HEK293 (cell line): ENCODE data around the gene NPEPL1.

Experiments
- CTCF ChIA-PET: fragments of 350-600 bp; formaldehyde crosslinking; extraction: SDS; loops from one replicate; lab custom pipeline; 2021; ENCODE audit warnings: antibody characterized with exemption; lab: Yijun Ruan, JAX
- POLR2A ChIA-PET: fragments of 300-600 bp; formaldehyde crosslinking; extraction: SDS; loops from one replicate; lab custom pipeline; 2020; ENCODE audit warnings: antibody characterized with exemption, inconsistent platforms; lab: Yijun Ruan, JAX
- H3K27ac ChIP-seq: fragments of 200-500 bp; sonication (Bioruptor generic); 2 replicates; pipeline ENCODE4 v1.5.1; 2014; ENCODE audit warnings: low read depth, low read length, control low read depth, inconsistent platforms; ENCODE audit errors: extremely low read depth
- H3K36me3 ChIP-seq, 2 experiments: fragments of 200-500 bp in 1 of 2; sonication (Bioruptor generic) in 1 of 2; 1 replicate in 1 of 2; 2 replicates in 1 of 2; pipeline ENCODE4 v1.5.1; 2014 to 2017; ENCODE audit warnings: inconsistent platforms in 2 of 2, low read length in 2 of 2; ENCODE audit not compliant: control insufficient read depth in 2 of 2, insufficient read depth in 1 of 2
- H3K4me1 ChIP-seq: fragments of 200-500 bp; sonication (Bioruptor generic); 2 replicates; pipeline ENCODE4 v1.5.1; 2014; ENCODE audit warnings: mild to moderate bottlenecking, low read length, inconsistent platforms; ENCODE audit not compliant: control insufficient read depth, insufficient read depth
- H3K4me3 ChIP-seq: 2 replicates; pipeline ENCODE4 v1.5.1; 2011; ENCODE audit warnings: low read depth, mild to moderate bottlenecking, control low read depth, low read length, moderate library complexity
- H3K9me3 ChIP-seq: fragments of 200-500 bp; sonication (Bioruptor generic); 2 replicates; pipeline ENCODE4 v1.5.1; 2014; ENCODE audit warnings: low read depth, low read length, inconsistent platforms; ENCODE audit not compliant: control insufficient read depth, insufficient read depth
- BCL11B ChIP-seq: fragments of 450-650 bp; formaldehyde crosslinking; IDR thresholded peaks from 2 replicates; pipeline ENCODE4 v1.5.1; 2016; ENCODE audit warnings: low read depth, missing biosample characterization, missing genetic modification characterization
- GLIS1 ChIP-seq: fragments of 450-650 bp; formaldehyde crosslinking; IDR thresholded peaks from 2 replicates; pipeline ENCODE4 v1.5.1; 2016; ENCODE audit warnings: missing biosample characterization, missing genetic modification characterization
- HOXA7 ChIP-seq: sonication (generic); formaldehyde crosslinking; IDR thresholded peaks from 2 replicates; pipeline ENCODE4 v1.8.1; 2022; ENCODE audit warnings: missing genetic modification reagents, borderline replicate concordance
- KLF9 ChIP-seq: fragments of 450-650 bp; formaldehyde crosslinking; IDR thresholded peaks from 2 replicates; pipeline ENCODE4 v1.5.1; 2016; ENCODE audit warnings: missing biosample characterization, missing genetic modification characterization, low read depth
- PRDM1 ChIP-seq: fragments of 450-650 bp; formaldehyde crosslinking; IDR thresholded peaks from 2 replicates; pipeline ENCODE4; 2016; ENCODE audit warnings: missing biosample characterization, missing genetic modification characterization
- SP2 ChIP-seq: fragments of 450-650 bp; formaldehyde crosslinking; IDR thresholded peaks from 2 replicates; pipeline ENCODE4 v1.5.1; 2016; ENCODE audit warnings: missing biosample characterization, missing genetic modification characterization
- ZNF239 ChIP-seq: fragments of 450-650 bp; formaldehyde crosslinking; IDR thresholded peaks from 2 replicates; pipeline ENCODE4 v1.5.1; 2016; ENCODE audit warnings: missing biosample characterization, missing genetic modification characterization
- ZNF335 ChIP-seq: fragments of 450-650 bp; formaldehyde crosslinking; conservative IDR thresholded peaks from 2 replicates; pipeline ENCODE4 v1.5.1; 2016; ENCODE audit warnings: missing biosample characterization, missing genetic modification characterization
- ZNF394 ChIP-seq: fragments of 450-650 bp; formaldehyde crosslinking; IDR thresholded peaks from 2 replicates; pipeline ENCODE4 v1.5.1; 2016; ENCODE audit warnings: missing biosample characterization, missing genetic modification characterization, mild to moderate bottlenecking, moderate library complexity, borderline replicate concordance
- ZNF416 ChIP-seq: fragments of 450-650 bp; formaldehyde crosslinking; IDR thresholded peaks from 2 replicates; pipeline ENCODE4 v1.5.1; 2016; ENCODE audit warnings: missing biosample characterization, missing genetic modification characterization
- ZNF600 ChIP-seq: fragments of 450-650 bp; formaldehyde crosslinking; IDR thresholded peaks from 2 replicates; pipeline ENCODE4 v1.5.1; 2016; ENCODE audit warnings: missing biosample characterization, missing genetic modification characterization
- ZNF629 ChIP-seq: fragments of 450-650 bp; formaldehyde crosslinking; IDR thresholded peaks from 2 replicates; pipeline ENCODE4 v1.5.1; 2017; ENCODE audit warnings: missing biosample characterization, missing genetic modification characterization
- TF ChIP-seq, protein P1 (sequence below): fragments of 450-650 bp; formaldehyde crosslinking; IDR thresholded peaks from 2 replicates; pipeline ENCODE4 v1.5.1; 2017; ENCODE audit warnings: missing biosample characterization, missing genetic modification characterization

The NPEPL1 gene

DNA sequence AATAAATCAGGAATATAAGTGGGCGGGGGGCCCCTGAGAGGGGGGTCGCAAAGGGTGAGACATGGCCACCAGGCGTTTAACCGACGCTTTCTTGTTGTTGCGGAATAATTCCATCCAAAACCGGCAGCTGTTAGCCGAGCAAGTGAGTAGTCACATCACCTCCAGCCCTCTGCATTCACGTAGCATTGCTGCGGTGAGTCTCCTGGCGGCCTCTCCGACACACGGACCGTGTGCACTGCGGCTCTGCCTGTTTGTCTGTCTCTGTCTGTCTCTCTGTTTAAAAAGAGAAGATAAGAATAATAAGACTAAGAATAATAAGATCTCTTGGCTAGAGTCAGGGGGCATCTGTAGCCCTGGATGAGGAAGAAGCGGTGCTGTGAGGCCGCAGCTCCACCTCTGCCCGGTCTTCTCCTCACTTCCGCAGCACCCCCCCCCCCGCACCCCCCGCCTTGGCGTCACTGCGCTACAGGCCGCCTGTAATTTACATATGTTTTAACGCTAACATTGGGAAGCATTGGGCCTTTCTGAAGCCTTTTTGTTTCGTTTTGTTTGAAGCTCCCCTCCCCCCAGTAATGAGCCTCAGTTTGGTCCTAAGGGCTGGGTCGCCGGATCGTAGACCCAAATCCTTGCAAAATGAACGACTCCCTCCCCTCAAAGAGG lies 40.5 kb upstream of the NPEPL1 start (continued):
- TF ChIP-seq ZNF629 (tag by site-specific recombination) = 0 out of 2 replicates have a peak, but pooled peaks have one; percentile 31
- TF ChIP-seq ZNF600 = peak; percentile 62; the same call in 1 of the 2 replicates
- TF ChIP-seq ZNF394 (tag by site-specific recombination) = peak; percentile 49; the same call in 1 of the 2 replicates
- no peak for TF ChIP-seq BCL11B (tag by site-specific recombination)

DNA sequence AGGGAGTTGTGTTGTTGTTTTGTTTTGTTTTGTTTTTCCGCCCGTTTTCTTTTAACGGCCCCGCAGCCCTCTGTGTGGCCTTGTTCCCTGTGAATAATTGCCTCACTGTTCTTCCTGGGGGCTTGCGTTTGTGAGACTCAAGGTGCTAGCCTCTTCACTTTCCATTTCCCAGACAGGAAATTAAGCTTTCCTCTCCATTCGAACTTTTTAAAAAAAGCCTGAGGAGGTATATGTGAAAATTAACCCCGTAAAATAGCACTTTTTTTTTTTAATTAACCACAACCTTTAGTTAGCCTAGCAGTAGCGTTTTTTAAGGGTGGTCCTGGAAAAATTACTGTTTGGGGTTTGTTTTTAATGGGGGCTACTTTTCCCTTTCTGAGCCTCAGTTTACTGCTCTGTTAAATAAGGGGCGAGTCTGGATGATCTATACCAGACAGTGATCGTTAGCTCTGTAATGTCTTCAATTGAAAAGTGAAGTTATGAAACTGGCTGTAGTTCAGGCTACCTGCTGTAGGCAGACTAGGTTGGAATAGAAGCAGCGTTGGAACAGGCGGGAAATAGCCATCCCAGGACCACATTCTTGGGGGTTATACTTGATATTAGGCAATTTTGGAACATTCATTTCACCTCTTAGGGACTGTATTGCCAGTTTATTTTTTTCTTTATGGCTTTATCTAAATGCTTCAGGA lies 39.9 kb upstream of the NPEPL1 start:
- Histone ChIP-seq H3K4me1 (peaks cover 13% of the 10 kb centered on the region), H3K9me3 (no peaks in the 10 kb centered on the region), H3K36me3 (peaks cover 0 to 8% of the 10 kb centered on the region in 2 experiments; a peak in 1 of 3 replicates), H3K27ac (peak overlapping the region; percentile 65), H3K4me3 (peak overlapping the region; percentile 99)
- peak; percentile 44 for TF ChIP-seq GLIS1 (tag by site-specific recombination)
- peak; percentile 63 for TF ChIP-seq ZNF600
- 0 out of 2 replicates have a peak, but pooled peaks have one; percentile 31 for TF ChIP-seq PRDM1 (tag by site-specific recombination)
- peak; percentile 49 for TF ChIP-seq SP2 (tag by site-specific recombination)
- 0 out of 2 replicates have a peak, but pooled peaks have one; percentile 11 for TF ChIP-seq KLF9 (tag by site-specific recombination)
- TF ChIP-seq ZNF394 (tag by site-specific recombination) = no peak
- no peak for TF ChIP-seq HOXA7 (CRISPR knock-in tag)
- TF ChIP-seq ZNF335 = peak; percentile 91
- ChIA-PET POLR2A (interaction anchor here (0.6 kb wide), 1 partner anchor 413 kb away, joined by 3 read pairs; no protein-coding TSS in a partner anchor), CTCF (interaction anchor here (0.8 kb wide), 1 partner anchor 416 kb away, joined by 3 read pairs; no protein-coding TSS in a partner anchor)

DNA sequence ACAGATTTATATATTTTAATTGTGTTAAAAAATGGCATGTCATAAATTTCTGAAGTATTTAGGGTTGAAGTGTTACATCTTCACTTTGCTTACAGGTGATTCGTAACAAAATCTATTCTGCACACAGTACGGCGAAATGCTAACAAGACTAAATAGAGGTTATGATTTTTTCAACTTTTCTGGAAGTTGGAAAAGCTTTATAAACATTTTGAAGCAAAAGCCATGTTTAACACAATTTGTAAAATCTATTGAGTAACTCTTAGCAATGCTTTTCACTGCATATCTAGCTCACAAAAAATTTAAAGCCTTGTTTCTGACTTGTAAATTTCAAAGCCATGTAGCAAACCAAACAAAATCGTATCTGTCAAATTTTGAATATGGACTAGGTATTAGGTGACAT lies 38.3 kb upstream of the NPEPL1 start:
- Histone ChIP-seq H3K4me3 (no peak overlapping the region), H3K36me3 (peaks cover 0 to 8% of the 10 kb centered on the region in 2 experiments; a peak in 1 of 3 replicates)
- TF ChIP-seq ZNF239 (tag by site-specific recombination) = no peak
- TF ChIP-seq, protein P1, sequence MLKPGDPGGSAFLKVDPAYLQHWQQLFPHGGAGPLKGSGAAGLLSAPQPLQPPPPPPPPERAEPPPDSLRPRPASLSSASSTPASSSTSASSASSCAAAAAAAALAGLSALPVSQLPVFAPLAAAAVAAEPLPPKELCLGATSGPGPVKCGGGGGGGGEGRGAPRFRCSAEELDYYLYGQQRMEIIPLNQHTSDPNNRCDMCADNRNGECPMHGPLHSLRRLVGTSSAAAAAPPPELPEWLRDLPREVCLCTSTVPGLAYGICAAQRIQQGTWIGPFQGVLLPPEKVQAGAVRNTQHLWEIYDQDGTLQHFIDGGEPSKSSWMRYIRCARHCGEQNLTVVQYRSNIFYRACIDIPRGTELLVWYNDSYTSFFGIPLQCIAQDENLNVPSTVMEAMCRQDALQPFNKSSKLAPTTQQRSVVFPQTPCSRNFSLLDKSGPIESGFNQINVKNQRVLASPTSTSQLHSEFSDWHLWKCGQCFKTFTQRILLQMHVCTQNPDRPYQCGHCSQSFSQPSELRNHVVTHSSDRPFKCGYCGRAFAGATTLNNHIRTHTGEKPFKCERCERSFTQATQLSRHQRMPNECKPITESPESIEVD (tag by site-specific recombination) = peak; percentile 55
- TF ChIP-seq, all 188 proteins: peak for 1
- H3K27ac ChIP-seq = no peak overlapping the region
- H3K9me3 ChIP-seq = no peaks in the 10 kb centered on the region
- POLR2A ChIA-PET = no interaction called here
- CTCF ChIA-PET = interaction anchor here (0.9 kb wide), 1 partner anchor 173 kb away, joined by 4 read pairs; no protein-coding TSS in a partner anchor
- H3K4me1 ChIP-seq = peaks cover 19% of the 10 kb centered on the region

DNA sequence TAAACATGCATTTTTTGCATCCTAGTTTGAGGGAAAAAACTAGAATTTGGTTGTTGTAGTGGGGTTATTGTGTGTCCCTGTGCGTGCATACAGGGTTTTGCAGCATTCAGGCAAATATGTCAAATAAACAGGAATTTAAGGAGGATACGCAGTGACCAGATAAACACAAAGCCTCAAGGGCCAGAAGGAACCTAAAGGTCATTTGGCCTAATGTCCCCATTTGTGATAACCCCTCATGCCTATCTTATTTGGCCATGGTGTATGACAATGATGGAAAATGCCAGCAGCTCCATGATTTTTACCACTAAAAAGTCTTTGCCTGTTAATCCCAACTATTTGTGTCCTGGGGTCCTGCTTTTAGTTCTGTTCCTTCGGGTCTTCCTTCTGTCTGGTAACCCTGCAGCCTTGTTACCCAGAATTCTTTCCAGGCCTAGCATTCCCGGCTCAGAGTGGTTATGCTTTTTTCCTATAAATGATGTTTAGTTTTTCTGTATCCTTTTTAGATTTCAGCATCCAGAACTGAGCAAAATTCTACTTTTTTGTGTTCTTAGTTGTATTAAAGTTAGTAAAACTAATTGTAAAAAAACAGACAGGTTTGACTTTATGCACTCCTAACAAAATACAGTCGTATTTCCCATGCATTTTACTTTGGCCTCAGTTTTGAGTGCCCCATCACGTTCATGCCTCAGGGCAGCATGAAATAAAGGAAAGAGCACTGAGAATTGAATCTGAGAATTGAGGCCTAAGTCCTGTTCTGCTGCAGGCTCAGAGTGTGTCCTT lies 37.1 kb upstream of the NPEPL1 start:
- no peak overlapping the region for H3K4me3 ChIP-seq
- H3K4me1 ChIP-seq = peaks cover 19% of the 10 kb centered on the region
- POLR2A ChIA-PET = interaction anchor here (0.5 kb wide), 1 partner anchor 247 kb away, joined by 3 read pairs; no protein-coding TSS in a partner anchor
- no peaks in the 10 kb centered on the region for H3K9me3 ChIP-seq
- TF ChIP-seq, protein P1 (tag by site-specific recombination) = peak; percentile 93
- TF ChIP-seq ZNF416 = no peak
- H3K36me3 ChIP-seq = peaks cover 0 to 17% of the 10 kb centered on the region in 2 experiments; a peak in 1 of 3 replicates
- no peak overlapping the region for H3K27ac ChIP-seq
- CTCF ChIA-PET = interaction anchor here (0.7 kb wide), 1 partner anchor 55 kb away, joined by 3 read pairs; no protein-coding TSS in a partner anchor
